Prostate gland (tissue), 2 donors: Measurements from ENCODE around the gene GRB7.

Experiments
- POLR2A ChIP-seq: fragments of 450-650 bp; IDR thresholded peaks from one replicate; pipeline ENCODE4 v1.6.1; 2016; ENCODE audit warnings: antibody characterized with exemption, mild to moderate bottlenecking
- TF ChIP-seq, protein P1 (sequence below), 4 experiments: fragments of 200-600 bp in 2 of 4; fragments of 450-650 bp in 2 of 4; sonication (generic) in 2 of 4; IDR thresholded peaks; 1 replicate in 3 of 4; 2 replicates in 1 of 4; pipeline ENCODE4 v1.5.1; 2016 to 2019; ENCODE audit warnings: antibody characterized with exemption in 4 of 4, mild to moderate bottlenecking in 2 of 4, moderate library complexity in 2 of 4

DNA sequence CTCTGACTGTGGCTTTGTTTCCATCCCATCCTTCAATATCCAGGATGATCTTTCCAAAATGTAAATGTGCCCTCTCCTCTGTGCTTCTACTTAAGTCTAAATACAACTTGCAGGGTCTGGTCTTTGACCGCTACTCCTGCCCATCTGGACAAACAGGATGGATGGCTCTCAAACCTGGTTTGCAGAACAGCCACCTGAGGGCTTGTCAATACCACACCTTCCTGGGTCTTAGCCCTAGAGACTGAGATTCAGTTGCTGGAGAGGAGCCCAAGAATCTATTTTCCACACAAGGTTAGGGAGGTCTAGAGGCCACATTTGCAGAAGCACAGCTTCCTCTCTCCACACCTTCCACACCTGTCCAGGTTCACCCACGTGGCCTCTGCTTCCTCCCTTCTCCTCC, 1.9 kb upstream of the GRB7 start:
- TF ChIP-seq POLR2A, result no peak
- TF ChIP-seq, protein P1, sequence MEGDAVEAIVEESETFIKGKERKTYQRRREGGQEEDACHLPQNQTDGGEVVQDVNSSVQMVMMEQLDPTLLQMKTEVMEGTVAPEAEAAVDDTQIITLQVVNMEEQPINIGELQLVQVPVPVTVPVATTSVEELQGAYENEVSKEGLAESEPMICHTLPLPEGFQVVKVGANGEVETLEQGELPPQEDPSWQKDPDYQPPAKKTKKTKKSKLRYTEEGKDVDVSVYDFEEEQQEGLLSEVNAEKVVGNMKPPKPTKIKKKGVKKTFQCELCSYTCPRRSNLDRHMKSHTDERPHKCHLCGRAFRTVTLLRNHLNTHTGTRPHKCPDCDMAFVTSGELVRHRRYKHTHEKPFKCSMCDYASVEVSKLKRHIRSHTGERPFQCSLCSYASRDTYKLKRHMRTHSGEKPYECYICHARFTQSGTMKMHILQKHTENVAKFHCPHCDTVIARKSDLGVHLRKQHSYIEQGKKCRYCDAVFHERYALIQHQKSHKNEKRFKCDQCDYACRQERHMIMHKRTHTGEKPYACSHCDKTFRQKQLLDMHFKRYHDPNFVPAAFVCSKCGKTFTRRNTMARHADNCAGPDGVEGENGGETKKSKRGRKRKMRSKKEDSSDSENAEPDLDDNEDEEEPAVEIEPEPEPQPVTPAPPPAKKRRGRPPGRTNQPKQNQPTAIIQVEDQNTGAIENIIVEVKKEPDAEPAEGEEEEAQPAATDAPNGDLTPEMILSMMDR (IDR thresholded peaks at IDR 0.05), result no peak
